Sciatic nerve (tissue), 2 donors: ENCODE measurements around the gene ABL2. TPM values are rescaled to one million over a fixed set of nuclear protein-coding genes. Genes with fewer than 3 reads are reported as not detected.
A peak's percentile ranks its signal among the peaks of the same experiment; 100 is the strongest.

Experiments
- ATAC-seq: fragments of 200-7000 bp; cut with Tn5 transposase; one replicate; pipeline ENCODE4 v1.9.1; 2020; ENCODE audit warnings: mild to moderate bottlenecking, moderate library complexity
- DNase-seq: peaks from one replicate; pipeline ENCODE4 v3.0.0-alpha.2; 2020; ENCODE audit warnings: low spot score
- intact Hi-C: fragments of 100-400 bp; cut with DNase I; formaldehyde crosslinking; loops from one replicate; pipeline ENCODE4 v1.14.2; 2022
- total RNA-seq: library from RNA; stranded (reverse); fragmentation: NEBNext Ultra II Directional; extraction: Animal tissue kit (Norgen Biotek cat#: 25700); gene quantifications from one replicate; pipeline ENCODE4 v1.2.1, GENCODE V29; 2021
- donor health status: DM: no; HTN: no; CAD: no.
- donor health status: DM: no; HTN: no; CAD: no.

The ABL2 gene
- total RNA-seq, 1 donor from 2014 or later: 59.4 TPM

DNA sequence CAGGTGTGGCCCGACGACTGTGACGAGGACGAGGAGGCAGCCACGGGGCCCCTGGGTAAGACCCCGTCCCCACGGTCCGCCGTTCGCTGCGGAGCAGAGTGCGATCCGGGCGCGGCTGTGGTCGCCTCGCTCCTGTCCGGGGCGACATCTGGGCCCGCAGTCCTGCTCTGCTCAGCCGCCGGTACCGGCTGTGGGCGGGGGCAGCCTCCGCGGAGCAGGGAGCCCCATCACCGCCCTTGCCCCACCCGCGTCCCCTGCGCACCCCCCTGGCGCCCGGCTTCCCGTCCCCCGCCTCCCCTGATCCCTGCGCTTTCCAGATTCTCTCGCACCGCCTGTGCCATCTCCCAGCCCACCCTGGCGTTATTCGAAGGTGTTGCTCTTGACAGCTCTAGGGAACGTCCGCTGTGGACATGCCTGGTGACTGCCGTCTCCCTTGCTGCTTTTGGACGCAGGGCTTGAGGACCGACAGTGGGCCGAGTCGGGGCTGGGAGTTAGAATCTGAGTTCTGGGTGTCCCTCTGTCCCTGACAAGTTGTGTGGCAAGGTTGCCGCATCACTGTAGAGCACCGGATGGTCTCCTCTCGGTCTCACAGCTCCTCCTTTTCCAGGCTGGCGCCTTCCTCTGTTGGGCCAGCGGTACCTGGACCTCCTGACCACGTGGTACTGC lies 147.0 kb downstream of the ABL2 start:
- intact Hi-C loops: no loop called here
- ATAC-seq (peak; percentile 6), DNase-seq (no peak)

DNA sequence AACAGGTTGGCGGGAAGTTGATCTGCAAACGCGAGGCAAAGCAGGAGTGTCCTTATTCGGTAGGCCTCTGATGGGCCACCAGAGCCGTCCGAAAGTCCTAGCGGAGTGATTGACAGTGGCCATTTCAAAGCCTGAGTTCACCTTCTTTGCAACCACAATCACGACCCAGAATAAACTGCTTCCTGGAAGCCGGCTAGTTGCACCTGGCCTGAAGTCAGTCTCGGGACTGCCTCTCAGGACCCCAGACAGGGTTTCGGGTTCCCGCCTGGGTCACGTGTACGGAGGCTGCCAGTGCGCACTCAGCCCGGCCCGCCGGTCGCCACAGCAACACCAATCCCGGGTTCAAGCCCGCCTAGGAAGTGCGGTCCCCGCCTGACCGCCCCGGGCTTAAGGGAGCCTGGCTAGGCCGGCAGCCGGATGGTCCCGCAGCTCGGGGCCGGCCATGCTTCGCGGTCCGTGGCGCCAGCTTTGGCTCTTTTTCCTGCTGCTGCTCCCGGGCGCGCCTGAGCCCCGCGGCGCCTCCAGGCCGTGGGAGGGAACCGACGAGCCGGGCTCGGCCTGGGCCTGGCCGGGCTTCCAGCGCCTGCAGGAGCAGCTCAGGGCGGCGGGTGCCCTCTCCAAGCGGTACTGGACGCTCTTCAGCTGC lies 147.7 kb downstream of the ABL2 start, which contains the start of gene TOR3A:
Gene TOR3A (plus strand): TSS at position 384 of the 646 bp plus-strand sequence. CDS start 59 bp downstream, at position 443.
- ATAC-seq (peak; percentile 98), DNase-seq (peak; percentile 95)
- intact Hi-C loops: no loop called here

DNA sequence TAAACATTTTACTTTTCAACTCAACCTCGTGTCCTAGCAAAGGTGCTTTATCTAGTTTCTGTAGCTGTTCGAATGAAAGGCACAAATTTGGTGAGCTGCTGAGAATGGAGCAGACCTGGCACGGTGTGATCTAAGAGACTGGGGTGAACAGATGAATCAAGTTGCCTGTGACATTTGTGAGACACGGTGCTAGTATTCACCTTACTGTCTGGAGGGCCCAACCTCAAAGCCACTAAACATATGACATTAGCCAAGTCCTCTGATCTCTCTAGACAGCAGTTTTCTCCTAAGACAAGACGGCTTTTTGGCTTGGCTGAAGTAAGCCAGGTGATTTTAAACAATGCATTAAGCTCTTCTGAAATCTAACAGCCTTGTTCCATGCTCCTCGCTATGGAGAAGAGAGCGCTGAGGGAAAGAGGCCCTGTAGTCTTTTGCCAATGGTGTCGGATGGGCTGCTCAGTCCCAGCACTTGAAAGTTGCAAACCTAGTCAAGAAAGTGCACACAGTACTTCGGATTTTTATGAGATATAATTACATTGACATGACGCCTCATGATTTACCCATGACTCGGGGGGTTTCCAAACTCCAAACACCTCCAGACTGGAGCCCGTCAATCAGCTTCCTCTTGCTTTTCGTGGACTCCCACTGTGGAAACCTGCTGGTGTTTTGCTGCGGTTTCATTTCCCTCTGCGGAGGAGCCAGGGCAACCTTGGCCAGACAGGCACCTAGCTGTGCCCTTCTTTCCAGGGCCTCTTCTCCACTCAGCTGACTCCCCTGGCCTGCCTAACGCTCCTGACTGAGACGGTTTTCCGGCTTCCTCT lies 148.4 kb downstream of the ABL2 start:
- intact Hi-C loops: no loop called here
- ATAC-seq: no peak

DNA sequence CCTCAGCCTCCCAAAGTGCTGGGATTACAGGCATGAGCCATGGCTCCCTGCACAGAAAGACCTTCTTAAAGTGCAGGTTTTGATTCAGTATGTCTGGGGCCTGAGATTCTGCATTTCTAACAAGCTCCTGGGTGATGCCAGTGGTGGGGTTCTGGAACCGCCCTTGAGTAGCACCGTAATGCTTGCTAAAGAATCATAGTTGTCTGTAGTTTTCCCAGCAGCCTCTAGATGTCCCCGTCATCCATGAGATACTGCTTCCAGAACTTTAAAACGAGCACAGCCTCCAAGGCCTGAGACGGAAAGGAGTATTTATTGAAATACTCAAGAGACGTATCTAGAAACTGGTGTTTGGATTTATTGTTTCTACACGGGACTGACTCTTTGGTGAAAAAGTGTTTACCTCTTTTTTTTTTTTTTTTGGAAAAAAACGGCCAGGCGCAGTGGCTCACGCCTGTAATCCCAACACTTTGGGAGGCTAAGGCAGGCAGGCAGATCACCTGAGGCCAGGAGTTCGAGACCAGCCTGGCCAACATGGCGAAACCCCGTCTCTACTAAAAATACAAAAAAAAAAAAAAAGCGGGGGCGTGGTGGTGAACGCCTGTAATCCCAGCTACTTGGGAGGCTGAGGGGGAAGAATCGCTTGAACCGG lies 150.2 kb downstream of the ABL2 start:
- intact Hi-C loops: no loop called here
- ATAC-seq (peak; percentile 60), DNase-seq (no peak)

More for the DNA sequence above, 148.4 kb downstream of the ABL2 start:
- no peak for DNase-seq

DNA sequence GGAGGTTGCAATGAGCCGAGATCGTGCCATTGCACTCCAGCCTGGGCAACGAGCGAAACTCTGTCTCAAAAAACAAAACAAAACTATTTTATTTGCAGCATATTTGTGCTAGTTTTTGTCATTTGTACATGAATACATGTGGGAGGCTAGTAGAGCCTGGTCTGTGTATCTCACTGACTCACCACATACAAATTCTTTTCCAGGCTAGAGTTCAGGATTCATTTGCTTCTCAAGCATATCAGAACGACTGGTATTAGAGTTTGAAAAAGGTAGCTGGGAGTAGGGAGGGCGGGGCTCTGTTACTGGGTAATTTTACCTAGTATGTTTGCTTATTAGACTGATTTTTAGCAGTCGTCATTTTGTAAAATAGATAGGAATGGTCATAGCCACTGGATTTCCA lies 152.1 kb downstream of the ABL2 start:
- ATAC-seq (no peak), DNase-seq (no peak)
- intact Hi-C loops: loop anchor here (2.0 kb wide), 1 partner anchor 291 kb away; no protein-coding TSS in a partner anchor

DNA sequence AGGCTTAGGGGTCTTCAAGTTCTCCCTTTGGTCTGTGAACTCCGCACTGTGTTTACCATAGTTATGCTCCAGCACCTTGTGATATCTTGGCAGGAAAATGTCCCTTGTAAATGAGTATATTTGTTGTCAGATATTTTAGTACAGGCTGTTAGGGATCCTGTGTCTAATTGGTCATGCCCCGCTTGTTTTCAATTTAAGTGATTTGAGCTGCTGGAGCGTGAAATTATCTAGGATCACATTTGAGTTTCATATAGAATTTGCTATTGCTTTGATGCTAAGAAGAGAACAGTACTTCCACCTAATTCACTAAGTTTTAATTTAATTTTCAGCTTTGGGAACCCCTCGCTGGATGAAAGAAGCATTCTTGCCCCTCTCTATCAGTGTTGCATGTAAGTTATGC lies 163.0 kb downstream of the ABL2 start:
- DNase-seq (no peak), ATAC-seq (no peak)
- intact Hi-C loops: no loop called here

DNA sequence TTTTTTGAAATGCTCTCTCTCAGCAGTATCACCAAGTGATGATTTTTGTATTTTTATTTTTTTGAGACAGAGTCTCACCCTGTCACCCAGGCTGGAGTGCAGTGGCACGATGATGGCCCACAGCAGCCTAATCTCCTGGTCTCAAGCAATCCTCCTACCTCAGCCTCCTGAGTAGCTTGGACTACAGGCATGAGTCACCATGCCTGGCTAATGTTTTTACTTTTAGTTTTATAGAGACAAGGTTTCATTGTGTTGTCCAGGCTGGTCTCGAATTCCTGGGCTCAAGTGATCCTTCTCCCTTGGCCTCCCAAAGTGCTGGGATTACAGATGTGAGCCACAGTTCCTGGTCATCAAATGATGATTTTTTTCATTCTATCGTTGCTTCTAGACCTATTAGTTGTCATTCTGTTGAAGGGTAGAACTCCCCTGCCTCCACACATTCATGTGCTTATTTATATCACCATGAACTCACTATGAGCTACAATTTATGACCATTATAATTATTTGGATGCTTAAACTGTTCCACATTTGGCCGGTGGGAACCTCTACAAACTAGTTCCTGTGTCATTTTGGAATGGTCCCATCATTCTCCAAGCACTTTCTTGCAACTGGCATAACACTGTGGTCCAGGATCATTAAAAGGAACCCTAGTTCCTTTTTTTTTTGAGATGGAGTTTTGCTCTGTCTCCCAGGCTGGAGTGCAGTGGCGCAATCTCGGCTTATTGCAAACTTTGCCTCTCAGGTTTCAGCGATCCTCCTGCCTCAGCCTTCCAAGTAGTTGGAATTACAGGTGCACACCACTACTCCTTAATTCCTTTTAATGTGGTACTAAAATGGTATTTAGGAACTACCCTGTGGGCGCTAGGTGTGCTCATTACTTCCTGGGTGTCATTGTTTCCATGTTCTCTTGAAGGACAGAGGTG lies 167.9 kb downstream of the ABL2 start:
- intact Hi-C loops: no loop called here
- no peak for DNase-seq
- ATAC-seq: no peak

DNA sequence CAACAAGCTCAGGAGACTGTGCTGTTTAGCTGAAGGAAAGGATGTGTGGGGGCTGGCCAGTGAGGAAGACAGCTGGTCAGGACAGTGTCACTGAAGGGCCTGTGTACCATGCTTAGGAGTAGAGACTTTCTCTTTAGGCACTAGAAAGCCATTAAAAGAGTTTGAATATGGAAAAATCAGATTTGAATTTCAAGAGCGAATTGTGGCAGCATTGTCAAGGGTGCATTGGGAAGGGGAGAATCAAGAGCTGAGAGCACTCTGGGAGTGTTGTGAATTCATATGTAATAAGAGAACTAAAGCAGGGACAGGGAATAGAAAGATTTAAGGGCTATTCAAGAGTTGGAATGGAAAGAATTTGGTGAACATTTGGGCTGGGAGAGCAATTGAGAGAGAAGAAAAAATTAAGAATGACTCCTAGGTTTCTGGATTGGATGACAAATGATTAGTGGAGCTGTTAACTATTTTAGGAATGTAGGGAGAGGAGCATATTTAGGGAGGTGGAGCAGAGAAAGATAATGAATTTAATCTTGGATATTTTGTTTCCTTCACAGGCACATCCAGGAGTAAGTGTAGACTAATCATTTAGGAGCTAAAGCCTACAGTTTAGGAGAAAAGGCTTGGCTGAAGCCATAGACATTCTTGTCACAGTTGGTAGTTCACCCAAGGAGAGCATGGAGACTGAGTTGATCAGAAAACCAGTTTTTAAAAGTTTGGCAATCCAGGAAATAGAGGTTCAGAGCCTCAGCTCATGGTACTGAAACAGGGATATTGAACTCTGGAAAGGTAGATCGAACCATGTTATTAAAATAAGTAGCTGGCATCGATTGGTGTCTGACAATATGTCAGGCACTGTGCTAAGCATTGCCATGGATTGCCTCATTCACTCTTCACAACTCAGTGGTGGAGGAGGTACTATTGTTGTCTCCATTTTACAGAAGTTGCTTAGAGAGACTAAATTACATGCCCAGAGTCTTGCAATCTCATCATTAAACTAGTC lies 170.7 kb downstream of the ABL2 start:
- intact Hi-C loops: no loop called here
- DNase-seq: no peak
- ATAC-seq: no peak

DNA sequence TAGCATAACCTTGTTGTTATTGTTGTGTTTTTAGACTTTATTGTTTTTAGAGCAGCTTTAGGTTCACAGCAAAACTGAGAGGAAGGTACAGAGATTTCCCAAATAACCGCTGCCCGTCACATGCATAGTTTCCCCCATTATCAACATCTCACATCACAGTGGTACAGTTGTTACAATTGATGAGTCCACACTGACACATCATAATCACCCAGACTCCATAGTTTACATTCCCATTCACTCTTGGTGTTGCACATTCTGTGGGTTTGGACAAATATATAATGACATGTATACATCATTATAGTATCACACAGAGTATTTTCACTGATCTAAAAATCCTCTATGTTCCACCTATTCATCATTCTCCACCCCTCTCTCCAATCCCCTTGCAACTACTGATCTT lies 173.5 kb downstream of the ABL2 start:
- ATAC-seq: no peak
- intact Hi-C loops: no loop called here
- no peak for DNase-seq

DNA sequence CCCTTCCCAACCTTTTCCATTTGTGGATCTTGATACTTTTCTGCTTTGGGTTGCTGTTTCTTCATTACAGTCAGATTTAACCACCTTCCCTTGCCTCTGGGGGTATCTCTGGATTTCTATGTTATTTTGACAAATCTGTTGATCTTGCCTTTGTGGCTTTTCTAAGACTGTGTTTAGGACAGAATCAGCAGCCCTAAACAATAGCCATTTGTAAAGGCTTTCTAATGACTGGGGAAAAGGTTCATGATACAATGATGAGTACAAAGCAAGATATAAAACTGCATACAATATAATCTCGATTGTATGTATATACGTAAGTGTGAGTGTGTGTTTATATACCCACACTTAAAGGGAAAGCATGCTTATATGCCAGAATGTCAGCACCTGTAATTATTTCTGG lies 176.0 kb downstream of the ABL2 start:
- DNase-seq (no peak), ATAC-seq (no peak)
- intact Hi-C loops: no loop called here

DNA sequence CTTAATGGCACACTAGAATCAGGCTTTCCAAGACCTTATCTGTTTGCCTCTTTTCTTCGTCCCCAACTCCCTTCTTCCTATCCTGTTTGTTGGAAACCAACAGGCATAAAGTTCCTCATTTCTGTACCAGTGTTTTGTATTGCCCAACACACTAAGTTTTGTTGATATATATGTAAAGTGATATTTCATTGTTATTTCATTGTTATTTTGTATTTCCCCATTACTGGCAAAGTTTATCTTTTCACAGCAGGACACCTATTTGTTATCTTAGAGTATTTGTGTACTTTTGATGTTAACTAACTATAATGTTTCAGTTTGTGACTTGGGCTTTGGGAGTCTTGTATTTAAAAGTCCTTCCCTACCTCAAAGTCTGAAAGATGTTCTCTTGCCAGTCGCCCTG lies 176.7 kb downstream of the ABL2 start:
- DNase-seq (no peak), ATAC-seq (no peak)
- intact Hi-C loops: no loop called here

Other genes starting within 250 kb of the ABL2 start
- gene FAM20B, start 203.8 kb downstream of the ABL2 start, total RNA-seq: 81.2 TPM
- 18.4 TPM for gene TOR3A, start 147.6 kb downstream of the ABL2 start, total RNA-seq
- 31.3 TPM for gene SOAT1, start 64.1 kb upstream of the ABL2 start, total RNA-seq
- 0.98 TPM for gene AXDND1, start 136.3 kb upstream of the ABL2 start, total RNA-seq